ENCODE measurements around the gene MFSD12.
A peak's percentile ranks its signal among the peaks of the same experiment; 100 is the strongest.
"Not testable (repeated sequence)": the region's sequence is repeated elsewhere in the genome, so short reads cannot be mapped to it uniquely, and the experiment has no call there.

MFSD12 gene

DNA sequence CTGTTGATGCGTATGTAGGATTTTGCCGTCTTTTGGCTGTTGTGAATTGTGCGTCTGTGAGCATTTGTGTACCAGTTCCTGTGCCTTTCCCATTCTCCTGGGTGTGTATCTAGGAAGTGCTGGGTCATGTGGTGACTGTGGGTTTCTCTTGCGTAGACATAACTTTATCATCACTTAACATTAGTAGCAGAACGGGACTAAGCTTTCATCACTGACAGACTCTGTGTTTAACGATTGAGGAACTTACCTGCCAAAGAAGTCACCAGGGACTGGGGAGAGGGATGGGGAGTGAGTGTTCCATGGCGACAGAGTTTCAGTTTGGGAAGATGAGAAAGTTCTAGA, 36.3 kb downstream of the MFSD12 start:
- DNase-seq: no peak

DNA sequence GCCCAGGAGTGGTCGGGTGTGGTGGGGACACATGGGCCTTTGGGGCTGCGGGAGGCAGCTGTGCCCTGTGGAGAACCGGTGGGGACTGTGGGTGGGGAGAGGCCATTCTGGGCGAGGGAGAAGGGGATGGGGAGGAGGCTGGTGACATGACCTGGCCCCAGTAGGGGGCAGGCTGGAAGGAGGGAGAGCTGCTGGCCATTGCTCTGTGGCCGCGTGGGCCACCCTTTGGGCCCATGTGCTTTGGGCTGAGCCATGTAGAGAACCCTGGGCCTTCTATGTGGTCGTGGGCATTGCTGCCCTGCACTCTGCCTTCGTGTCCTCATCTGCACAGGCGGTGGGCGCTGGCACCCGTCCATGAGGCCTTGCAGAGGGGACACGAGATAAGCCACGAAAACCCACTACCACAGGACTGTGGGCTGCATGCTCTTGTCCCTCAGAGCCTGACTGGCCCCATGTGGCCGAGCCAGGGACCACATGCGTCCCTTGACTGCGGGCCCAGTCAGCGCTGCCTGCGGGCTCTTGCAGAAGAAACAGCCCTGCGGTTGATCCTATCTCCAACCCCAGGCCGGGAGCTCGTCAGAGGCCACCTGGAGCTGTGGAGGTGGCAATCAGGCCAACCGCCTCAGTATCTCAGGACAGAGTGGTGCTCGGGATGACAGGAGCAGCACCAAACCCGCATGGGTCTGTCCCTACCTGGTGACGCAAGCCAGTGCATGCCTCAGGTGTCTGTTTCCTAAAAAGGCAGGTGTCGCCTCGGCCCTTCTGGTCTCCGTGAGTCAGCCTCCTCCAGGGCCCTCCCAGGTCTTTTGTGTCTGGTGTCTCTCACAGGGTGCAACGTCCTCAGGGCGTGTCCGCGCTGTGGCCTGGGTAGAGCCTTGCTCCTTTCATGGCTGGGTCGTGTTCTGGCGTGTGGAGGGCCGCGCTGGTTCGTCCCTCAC, 37.0 kb downstream of the MFSD12 start:
- DNase-seq: no peak

DNA sequence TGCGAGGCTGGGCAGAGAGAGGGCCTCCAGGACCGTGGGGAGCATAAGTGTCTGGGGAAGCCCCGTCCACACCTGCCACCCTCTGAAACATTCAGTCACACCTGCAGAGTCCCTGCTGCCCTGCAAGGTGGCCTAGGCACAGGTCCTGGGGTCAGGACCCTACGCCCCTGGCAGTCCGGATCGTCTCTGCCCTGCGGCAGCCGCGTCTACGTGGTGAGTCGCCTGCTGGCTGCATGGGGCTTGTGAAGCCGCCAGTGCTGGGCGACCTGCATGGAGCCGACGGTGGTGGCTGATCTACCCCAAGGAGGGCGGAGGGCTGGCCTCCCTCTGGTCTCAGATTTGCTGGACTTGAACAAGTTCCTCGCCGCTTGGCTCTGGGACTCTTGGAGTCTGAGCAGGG, 38.3 kb downstream of the MFSD12 start:
- no peak for DNase-seq

DNA sequence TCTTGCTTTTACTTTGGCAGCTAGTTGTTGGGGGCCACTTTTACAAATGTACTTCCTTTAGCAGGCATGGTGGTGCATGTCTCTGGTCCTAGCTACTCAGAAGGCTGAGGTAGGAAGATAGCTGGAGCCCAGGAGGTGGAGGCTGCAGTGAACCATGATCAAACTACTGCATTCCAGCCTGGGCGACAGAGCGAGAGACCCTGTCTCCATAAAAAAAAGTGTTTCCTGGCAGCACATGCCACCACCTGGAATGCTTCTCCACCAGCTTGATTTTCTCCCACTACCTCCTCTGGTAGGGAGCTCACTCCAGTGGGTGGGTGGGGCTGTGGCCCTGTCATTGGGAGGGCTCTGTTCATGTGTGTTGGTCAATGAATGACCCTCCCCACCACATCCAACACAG, 38.7 kb downstream of the MFSD12 start:
- no peak for DNase-seq

DNA sequence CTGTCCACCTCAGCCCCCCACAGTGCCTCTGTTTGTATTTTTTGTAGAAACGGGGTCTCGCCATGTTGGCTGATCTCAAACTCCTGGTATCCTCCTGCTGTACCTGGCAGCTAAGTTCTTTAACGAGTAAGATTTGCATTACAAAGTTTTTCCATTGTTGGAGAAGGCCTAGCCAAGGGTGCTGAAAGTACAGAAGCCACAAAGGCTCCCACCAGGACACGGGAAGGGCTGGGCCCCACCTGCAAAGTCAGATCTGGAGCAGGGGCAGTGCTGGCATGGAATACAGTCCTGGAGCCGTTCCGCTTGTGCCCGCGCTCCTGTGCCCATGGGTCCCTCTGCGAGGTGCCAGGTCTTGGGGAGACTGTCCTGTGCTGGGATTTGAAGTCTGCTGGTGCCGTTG, 39.1 kb downstream of the MFSD12 start:
- no peak for DNase-seq

DNA sequence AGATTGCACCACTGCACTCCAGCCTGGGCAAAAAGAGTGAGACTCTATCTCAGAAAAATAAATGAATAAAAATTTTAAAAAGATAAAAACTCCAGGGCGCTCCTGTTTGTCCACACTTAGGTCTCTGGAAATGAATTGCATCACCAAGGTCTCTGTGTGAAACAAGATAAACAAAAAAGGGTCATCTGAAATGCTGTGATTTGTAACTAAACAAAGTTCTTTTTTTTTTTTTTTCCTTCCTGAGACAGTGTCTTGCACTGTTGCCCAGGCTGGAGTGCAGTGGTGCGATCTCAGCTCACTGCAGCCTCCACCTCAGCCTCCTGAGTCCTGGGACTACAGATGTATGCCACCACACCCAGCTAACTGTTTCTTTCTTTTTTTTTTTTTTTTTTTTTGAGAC, 39.7 kb downstream of the MFSD12 start:
- DNase-seq: no peak

DNA sequence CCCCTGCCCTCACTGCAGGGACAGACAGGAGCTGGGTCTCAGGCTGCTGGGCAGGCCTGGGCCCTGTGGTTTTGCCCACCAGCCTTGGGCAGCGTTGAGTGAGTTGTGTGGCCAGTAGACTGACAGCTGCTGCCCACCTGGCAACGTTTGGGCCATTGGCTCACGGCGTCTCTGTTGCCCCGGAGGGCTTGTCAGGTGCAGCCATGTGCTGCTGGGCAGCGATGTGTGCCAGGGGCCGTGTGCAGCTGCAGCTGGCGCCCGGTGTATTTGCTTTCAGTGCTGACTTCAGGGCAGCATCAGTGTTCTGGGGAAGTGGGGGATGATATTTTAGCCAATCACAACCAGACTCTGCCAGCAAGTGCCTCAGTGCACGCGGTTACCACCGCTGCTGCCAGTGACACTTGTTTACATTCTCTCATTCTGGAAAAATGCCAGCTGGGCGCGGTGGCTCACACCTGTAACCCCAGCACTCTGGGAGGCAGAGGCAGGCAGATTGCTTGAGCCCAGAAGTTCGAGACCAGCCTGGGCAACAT, 40.6 kb downstream of the MFSD12 start:
- DNase-seq: peak; percentile 92

DNA sequence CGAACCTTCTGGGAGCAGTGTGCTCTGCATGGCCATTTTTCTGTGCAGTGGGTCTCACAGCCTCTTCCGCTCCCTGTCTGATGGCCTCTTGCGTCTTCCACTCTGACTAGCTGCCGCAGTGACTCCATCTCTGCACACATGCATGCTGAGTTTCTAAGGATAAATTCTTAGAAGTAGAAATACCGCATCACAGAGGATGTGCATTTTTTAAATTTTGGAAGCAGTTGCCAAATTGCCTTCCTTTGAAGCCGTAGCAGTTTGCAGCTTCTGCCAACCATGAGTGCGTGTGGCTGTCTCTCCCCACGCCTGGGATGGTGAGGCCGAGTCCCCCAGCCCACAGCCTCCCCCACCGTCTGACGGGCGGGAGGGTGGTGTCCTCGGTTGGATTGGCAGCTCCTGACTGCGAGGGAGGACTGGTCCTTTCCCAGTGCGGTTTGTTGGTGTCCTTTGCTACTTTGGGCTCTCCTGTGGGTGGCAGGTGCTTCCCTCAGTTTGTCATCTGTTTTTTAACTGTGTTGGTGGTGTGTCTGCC, 41.4 kb downstream of the MFSD12 start:
- DNase-seq: no peak

DNA sequence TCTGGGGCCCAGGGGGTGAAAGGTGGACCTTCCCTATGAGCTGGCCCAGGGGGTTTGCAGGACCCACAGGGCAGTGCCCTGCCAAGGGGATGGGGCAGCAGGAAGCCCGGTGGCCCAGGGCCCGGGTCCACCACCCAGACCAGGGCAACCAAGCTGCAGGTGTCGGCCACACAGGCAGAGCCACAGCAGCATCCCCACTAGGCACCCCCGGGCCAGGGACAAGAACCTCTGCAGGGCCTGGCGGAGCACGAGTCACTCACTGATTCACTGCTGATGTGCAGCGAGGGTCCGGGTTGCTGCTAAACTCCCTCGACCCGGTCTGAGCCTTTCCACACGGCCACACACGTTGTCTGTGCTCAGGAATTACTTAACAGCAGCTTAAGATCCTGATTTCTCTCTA, 42.5 kb downstream of the MFSD12 start:
- no peak for DNase-seq

DNA sequence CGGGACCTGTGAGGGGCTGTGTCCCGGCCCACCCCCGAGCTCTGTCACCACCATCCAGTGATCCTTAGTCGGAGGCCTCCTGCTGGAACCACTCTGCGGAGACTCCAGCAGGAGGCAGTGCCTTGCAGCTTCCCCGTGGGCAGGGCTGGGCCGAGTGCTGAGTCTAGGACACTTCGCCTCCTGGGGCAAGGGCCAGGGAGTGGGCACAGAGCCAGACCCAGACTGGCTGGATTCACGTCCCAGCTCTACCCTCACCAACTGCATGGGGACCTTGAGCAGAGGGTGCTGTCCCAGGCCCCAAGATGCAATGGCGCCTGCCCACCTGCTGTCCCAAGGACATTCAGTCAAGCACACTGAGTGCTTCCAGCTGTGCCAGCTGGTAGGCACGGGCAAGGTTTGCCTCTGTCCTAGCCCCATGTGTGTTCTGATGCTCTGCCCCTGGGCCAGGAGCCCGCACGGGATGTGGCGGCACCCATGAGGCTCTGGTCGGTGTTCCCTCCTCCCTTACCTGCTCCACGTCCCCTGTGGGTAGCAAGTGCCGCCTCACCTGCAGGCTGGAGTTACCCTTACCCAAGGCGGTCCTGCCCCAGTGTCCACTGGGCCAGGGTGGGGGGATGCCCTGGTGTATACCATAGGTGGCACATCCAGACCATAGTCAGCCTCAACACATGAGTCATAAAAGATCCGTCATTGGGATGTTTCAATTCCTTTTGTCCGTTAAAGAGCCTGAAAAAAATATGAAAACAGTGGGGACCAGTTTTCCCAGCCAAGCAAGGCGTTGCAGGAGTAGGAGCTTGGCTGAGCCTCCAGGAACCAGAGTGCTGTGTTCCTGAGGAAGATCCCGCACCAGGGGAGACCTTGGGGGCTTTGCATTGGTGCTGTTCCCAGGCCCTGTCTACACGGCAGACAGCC, 43.9 kb downstream of the MFSD12 start:
- no peak for DNase-seq

DNA sequence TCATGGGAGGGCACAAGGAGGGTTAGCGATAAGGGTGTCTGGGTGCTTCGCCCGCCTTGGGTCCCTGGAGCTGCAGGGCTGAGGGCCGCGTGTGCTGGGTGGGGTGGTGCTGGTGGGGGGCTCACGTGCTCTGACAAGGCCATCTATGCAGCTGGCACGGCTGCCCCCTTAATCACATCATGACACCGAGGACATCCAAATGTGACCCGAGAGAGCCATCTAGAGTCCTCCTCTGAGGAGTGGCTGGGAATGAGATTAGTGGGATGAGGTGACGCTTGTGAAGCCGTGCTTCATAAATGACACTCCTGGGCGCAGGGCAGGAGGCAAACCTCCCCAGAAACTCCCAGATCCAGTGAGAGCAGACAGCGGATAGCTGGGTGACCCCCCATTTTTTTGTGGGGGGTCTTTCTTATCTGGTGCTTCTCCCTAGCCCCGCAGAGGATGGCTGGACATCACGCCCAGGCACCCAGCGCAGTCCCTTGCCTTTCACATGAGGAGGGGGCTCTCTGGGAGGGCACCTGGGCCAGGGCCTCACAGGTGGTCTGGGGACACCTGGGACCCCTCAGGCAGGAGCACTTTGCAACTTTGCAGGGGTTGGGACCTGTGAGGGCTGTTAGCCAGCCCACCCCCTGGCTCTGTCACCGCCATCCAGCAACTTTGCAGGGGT, 44.7 kb downstream of the MFSD12 start:
- no peak for DNase-seq

DNA sequence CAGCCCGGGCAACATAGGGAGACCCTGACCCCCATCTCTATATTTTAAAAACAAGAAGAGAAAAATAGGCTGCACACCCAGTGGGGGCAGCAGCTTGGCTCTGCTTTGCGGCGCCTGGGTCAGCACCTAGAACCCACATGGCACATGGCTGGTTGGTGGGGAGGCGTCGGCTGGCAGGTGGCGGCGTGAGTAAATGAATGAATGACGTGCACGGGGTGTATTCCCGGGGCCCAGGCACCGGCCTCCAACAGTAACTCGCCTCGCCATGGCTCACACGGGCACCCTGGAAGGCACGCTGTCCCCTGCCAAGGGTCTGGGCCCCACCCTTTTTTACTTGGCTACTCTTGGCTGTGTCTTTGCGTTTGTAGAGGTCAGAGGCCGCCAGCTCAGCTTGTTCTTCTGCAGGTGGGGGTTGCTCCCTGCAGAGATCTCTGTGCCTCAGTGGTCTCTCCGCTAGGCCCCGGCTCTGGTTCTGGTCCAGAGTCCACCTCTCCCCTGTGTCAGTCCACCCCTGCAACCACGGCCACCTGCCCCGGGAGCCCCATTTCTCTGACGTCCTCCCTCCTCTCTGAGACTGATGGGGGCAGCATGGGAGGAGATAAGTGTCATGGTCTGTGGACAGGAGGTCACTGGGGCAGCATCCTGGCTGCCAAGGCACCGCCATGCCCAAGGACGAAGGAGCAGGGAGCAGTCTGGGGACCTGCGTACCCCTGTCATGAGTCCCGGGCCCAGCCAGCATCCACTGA, 45.7 kb downstream of the MFSD12 start:
- DNase-seq: no peak

DNA sequence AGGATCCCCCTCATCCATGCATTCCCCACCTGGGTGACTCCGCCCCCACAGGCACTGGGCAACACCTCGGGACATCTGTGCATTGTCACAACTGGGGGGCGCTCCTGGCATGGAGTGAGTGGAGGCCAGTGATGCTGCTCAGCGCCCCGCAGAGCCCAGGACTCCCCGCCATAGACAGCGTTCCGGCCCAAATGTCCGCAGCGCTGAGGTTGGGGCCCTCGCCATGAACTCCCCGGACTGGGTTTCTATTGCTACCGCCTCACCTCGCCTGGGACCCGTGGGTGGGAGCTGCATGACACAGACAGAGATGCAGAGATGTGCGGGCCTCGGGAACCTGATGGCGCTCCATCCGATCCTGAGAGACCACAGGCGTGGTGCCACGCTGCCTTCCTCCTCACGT, 46.7 kb downstream of the MFSD12 start:
- no peak for DNase-seq

DNA sequence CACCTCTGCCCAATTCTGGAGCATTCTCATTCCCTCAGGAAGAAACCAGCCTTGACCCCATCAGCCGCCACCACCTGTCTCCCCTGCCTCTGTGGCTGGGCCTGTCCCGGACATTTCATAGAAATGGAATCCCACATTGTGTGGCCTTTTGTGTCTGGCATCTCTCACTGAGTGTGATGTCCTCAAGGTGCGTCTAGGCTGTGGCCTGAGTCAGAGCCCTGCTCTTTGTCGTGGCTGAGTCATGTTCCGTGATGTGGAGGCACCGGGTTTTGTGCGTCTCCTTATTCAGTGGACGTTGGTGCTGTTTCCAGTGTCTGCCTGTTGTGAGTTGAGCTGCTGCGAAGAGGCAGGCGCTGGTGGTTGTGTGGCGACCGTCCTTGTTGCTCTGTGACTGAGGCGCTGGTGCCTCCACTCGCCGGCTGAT, 47.8 kb downstream of the MFSD12 start:
- no peak for DNase-seq

DNA sequence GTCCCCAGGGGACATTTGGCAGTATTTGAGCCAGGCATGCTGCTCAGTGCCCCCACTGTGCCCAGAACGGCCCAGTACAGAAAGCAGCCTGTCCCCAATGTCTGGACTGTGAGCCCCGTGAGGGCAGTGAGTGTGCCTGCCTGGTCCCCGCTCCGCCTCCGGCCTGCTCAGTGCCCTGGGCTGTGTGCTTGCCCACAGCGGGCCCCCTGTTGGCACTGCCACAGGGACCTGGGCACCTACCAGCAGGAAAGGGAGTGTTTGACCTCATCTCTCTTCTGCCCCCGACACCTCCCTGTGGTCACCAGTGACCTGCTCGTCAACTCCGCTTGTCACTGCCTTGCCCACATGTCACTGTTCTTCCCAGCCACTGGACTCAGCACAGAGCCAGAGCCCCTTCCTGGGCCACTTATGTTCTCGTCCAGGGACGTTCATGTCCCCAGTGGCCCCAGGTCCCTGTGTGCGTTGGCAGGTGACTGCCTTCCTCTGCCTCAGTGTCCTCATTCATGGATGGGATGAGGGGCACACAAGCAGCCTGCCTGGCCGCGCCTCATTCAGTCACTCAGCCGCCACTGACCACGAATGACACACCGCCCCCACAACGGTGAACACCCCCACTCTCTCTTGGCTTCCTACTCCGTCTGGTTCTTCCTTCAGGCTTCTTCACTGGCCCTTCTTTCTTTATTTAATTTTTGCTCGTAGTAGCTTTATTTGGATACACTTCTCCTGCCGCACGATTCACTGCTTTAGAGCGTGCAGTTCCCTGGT, 48.4 kb downstream of the MFSD12 start:
- no peak for DNase-seq

DNA sequence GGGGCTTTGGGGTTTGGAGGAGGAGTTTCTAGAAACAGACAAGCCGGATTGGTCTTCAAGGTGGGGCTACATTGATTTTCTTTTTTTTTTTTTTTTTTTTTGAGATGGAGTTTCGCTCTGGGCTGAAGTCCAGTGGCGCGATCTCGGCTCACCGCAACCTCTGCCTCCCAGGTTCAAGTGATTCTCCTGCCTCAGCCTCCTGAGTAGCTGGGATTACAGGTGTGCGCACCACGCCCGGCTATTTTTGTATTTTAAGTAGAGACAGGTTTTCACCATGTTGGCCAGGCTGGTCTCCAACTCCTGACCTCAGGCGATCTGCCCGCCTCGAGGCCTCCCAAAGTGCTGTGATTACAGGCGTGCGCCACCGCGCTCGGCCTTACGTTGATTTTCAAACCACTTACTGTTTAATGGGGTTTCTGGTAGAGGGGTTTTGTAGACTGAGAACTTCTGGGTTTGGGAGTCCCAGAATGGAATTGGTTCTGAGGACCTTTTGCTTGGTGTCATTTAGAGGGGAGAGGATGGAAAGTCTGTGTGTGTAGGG, 49.2 kb downstream of the MFSD12 start:
- not testable (repeated sequence) for DNase-seq

DNA sequence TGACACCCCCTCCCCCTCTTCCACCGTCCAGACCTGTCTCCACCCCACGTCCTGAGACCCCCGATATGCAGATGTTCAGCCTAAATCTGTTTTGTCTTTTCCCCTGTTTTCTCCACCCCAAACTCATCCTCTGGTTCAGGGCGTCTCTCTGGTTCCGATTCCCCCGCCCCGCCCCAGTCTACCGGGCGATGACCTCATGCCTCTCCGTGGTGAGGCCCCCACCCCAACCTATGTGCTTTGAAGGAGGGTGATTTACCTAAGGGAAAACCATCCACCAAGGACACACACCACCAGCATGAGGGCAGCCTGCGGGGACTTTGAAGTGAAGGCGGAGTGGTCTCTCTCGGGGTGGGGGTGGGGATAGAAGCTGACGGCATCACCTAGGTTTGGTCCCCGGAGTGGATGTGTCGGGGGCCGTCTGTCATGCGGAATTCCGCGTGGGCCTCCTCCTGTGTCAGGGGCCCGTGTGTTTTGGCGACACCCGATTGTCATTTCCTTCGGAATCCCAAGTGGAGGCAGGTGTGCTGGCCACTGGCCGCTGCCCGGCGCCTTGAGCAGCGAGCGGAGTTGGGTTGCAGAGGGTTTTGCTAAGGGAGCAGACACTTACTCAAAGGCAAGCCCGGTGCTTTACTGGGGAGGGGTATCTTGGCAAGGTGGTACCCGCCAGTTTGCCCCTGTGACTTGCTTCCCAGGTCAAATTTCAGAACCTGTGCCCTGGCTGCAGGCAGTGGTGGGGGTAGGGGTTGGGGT, 49.8 kb downstream of the MFSD12 start:
- DNase-seq: peak; percentile 13

DNA sequence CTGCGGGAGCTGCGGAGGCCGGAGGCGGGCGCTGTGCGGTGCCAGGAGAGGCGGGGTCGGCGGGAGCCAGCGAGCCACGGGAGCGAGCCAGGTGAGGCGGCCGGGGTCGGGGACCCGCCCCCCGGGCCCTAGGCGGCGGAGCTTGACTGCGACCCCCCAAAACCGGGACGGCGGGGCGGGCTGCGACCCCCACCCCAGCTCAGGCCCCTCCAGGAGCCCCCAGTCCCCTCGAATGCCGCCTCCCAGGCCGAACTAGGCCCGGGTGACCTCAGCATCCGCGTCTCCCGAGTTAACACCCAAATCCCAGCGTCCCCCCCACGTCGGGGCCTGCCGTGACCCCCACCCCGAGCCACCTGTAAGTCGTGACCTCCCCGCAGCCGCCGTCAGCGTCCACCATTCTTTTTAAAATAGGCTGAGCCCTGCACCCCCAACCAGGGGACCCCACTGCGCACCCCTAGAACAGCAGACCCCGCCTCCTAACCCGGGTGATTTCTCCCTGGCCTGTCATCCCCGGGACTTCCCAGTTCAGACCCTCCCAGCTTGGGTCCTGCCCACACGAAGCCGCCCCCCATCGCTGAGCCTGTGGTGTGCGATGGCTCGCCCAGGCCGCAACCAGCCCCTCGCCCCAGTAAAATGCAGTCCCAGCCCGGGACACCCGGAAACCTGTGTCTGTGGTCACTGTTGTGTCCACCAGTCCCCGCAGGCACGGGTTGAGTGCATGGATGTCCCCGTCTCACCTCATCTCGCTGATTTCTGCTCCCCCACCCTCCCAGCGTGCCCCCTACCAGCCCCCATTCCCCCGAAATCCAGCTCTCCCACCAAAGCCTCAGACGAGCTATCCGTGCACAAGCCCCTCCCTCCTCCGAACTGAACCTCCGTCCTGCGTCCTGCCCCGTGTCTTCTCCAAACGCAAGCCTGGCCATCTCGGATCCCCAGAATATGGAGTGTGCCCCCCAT, 50.7 kb downstream of the MFSD12 start:
- DNase-seq: no peak

Measured in COR-L47 (cell line).